GM21825 (cell line): ENCODE results near the gene CACYBP.

Experiments
- ATAC-seq: cut with Tn5 transposase; IDR thresholded peaks from one replicate; pipeline ENCODE4 v1.9.1; 2021; ENCODE audit warnings: mild to moderate bottlenecking, moderate library complexity; ENCODE audit not compliant: unreplicated experiment

The CACYBP gene

GRCh38 chr1:174971902-174972301 is 27.8 kb upstream of the CACYBP start:
- ATAC-seq: no peak

- ATAC-seq: no peak
Observed at GRCh38 chr1:174974711-174975119, 25.0 kb upstream of the CACYBP start.

GRCh38 chr1:174975764-174976163 is 24.0 kb upstream of the CACYBP start:
- ATAC-seq: no peak

GRCh38 chr1:174976436-174977108 is 23.2 kb upstream of the CACYBP start:
- no peak for ATAC-seq

- no peak for ATAC-seq
Observed at GRCh38 chr1:174982971-174983689, 16.6 kb upstream of the CACYBP start.

GRCh38 chr1:174984952-174985351 is 14.8 kb upstream of the CACYBP start:
- ATAC-seq: no peak

- no peak for ATAC-seq
Observed at GRCh38 chr1:174988539-174988938, 11.2 kb upstream of the CACYBP start.

- ATAC-seq: no peak
Observed at GRCh38 chr1:174988986-174989385, 10.8 kb upstream of the CACYBP start.

GRCh38 chr1:174989536-174990220 is 10.1 kb upstream of the CACYBP start:
- no peak for ATAC-seq

- ATAC-seq: no peak
Observed at GRCh38 chr1:174990382-174990999, 9.3 kb upstream of the CACYBP start.

GRCh38 chr1:174991473-174991872 is 8.3 kb upstream of the CACYBP start:
- no peak for ATAC-seq

- ATAC-seq: no peak
Observed at GRCh38 chr1:174995121-174995520, 4.6 kb upstream of the CACYBP start.

- no peak for ATAC-seq
Observed at GRCh38 chr1:174995916-174996315, 3.8 kb upstream of the CACYBP start.

- no peak for ATAC-seq
Observed at GRCh38 chr1:174996476-174996875, 3.3 kb upstream of the CACYBP start.

GRCh38 chr1:174997041-174997440 is 2.7 kb upstream of the CACYBP start:
- ATAC-seq: no peak

GRCh38 chr1:174998569-174999215 is 1.1 kb upstream of the CACYBP start:
- ATAC-seq: peak; percentile 1

- ATAC-seq: peak; percentile 75
Observed at GRCh38 chr1:174999216-174999935, 371 bp upstream of the CACYBP start.

- no peak for ATAC-seq
Observed at GRCh38 chr1:175000697-175001187, 995 bp downstream of the CACYBP start.

GRCh38 chr1:175002910-175003517 is 3.3 kb downstream of the CACYBP start:
- ATAC-seq: no peak

- ATAC-seq: no peak
Observed at GRCh38 chr1:175003521-175003920, 3.8 kb downstream of the CACYBP start.
